Duodenal mucosa (tissue), 2 donors: Measurements from ENCODE around the gene ZBTB5.
"Not testable (repeated sequence)": the region's sequence is repeated elsewhere in the genome, so short reads cannot be mapped to it uniquely, and the experiment has no call there.

Source experiments
- H3K27ac ChIP-seq: one replicate; pipeline ENCODE4 v1.7.0; 2013; ENCODE audit warnings: low read depth, low read length
- H3K27me3 ChIP-seq, 2 donors: one replicate each; pipeline ENCODE4 v1.7.0; 2013; ENCODE audit warnings: low read length in 2 of 2, control low read depth in 1 of 2; ENCODE audit not compliant: insufficient read depth in 2 of 2, control insufficient read depth in 1 of 2
- H3K36me3 ChIP-seq, 2 donors: one replicate each; pipeline ENCODE4 v1.7.0; 2013; ENCODE audit warnings: low read length in 2 of 2, control low read depth in 1 of 2; ENCODE audit not compliant: insufficient read depth in 2 of 2, control insufficient read depth in 1 of 2
- H3K4me1 ChIP-seq, 2 donors: one replicate each; pipeline ENCODE4 v1.7.0; 2013; ENCODE audit warnings: low read length in 2 of 2, control low read depth in 1 of 2; ENCODE audit not compliant: insufficient read depth in 2 of 2, control insufficient read depth in 1 of 2
- H3K4me3 ChIP-seq, 2 donors: one replicate each; pipeline ENCODE4 v1.7.0; 2013; ENCODE audit warnings: low read length in 2 of 2, low read depth in 1 of 2
- H3K9ac ChIP-seq, 2 donors: one replicate each; pipeline ENCODE4 v1.7.0; 2013; ENCODE audit warnings: low read length in 2 of 2, low read depth in 1 of 2
- H3K9me3 ChIP-seq, 2 donors: one replicate each; pipeline ENCODE4 v1.7.0; 2013; ENCODE audit warnings: low read length in 2 of 2, control low read depth in 1 of 2; ENCODE audit not compliant: control insufficient read depth in 1 of 2

The ZBTB5 gene, protein sequence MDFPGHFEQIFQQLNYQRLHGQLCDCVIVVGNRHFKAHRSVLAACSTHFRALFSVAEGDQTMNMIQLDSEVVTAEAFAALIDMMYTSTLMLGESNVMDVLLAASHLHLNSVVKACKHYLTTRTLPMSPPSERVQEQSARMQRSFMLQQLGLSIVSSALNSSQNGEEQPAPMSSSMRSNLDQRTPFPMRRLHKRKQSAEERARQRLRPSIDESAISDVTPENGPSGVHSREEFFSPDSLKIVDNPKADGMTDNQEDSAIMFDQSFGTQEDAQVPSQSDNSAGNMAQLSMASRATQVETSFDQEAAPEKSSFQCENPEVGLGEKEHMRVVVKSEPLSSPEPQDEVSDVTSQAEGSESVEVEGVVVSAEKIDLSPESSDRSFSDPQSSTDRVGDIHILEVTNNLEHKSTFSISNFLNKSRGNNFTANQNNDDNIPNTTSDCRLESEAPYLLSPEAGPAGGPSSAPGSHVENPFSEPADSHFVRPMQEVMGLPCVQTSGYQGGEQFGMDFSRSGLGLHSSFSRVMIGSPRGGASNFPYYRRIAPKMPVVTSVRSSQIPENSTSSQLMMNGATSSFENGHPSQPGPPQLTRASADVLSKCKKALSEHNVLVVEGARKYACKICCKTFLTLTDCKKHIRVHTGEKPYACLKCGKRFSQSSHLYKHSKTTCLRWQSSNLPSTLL

DNA sequence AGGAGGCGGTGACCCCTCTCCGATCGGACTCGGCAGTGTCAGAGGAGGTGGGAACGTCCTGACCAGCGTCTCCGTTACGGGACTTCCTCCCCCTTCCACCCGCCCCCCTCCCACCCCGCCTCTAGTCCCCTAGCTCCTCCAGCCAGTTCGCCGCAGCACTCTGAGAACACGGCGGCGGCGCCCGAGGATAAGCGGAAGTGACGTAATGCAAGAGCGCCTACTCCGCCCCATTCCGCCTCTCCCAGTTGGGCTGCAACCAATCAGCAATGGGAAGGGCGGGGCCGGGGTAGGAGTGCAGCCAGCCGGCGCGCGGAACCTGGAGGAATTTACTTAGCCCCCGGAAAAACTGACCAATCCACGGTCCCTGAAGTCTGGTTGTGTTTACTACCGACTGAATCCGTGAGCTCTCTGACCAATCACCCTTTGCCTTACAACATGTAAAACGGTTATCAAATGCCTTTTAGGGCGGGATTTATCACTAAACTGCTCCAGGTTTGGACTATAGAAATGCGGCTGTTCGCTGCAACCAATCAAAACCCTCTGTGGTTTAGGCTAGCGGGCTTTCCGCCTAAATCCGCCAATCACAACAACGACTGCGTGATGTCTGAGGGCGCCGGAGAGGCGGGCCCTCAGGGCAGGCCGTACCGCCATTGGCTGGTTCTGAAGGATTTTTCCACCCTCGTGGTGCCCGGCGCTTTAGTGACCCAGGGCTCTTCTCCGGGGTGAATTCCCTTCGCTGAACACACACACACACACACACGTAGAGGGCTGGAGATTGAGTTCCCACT is at the start of gene ZBTB5:
Gene ZBTB5 (minus strand): TSS at position 202 of the 788 bp plus-strand sequence. CDS start 22,899 bp downstream, outside the sequence.
- Histone ChIP-seq H3K27me3 (no peaks in the 10 kb centered on the region), H3K4me1 (peaks cover 23 to 27% of the 10 kb centered on the region in 2 donors)

DNA sequence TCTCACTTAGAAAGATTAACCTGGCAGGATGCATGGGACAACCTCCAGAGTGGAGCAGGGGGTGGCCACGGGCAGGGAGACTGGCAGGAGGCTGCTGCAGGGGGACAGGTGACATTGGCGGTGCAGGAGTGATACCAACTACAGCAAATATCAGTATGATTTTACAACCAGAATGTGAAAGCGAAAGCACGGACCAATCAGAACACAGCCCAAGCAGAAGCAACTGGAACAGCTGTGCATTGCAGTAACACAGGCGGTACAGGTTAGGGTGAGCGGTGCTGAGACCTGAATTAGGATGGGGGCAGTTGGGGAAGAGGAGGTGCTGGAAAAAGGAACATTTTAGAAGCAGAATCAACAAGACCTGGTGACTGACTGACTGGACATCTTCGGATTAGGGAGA is 49.7 kb upstream of the ZBTB5 start:
- H3K27me3 ChIP-seq, result no peaks in the 10 kb centered on the region
- no peak overlapping the region for H3K27ac ChIP-seq
- H3K4me3 ChIP-seq, result peak overlapping the region; percentile 58
- no peak overlapping the region for H3K9ac ChIP-seq
- peaks cover 0 to 8% of the 10 kb centered on the region in 2 donors for H3K36me3 ChIP-seq
- no peaks in the 10 kb centered on the region for H3K4me1 ChIP-seq
- H3K9me3 ChIP-seq, result no peaks in the 10 kb centered on the region

More for the DNA sequence above, at the start of gene ZBTB5:
- Histone ChIP-seq H3K36me3 (no peaks in the 10 kb centered on the region), H3K4me3 (peak within 1 kb of the TSS; percentile 91 to 95), H3K9ac (peak within 1 kb of the TSS; percentile 95 to 98), H3K9me3 (no peaks in the 10 kb centered on the region), H3K27ac (peak within 1 kb of the TSS; percentile 99)

- H3K4me3 ChIP-seq, H3K9ac ChIP-seq, H3K27ac ChIP-seq, H3K36me3 ChIP-seq, H3K9me3 ChIP-seq, H3K4me1 ChIP-seq, H3K27me3 ChIP-seq: not testable (repeated sequence)
These were observed 49.2 kb upstream of the ZBTB5 start for GRCh38 chr9:37514415-37514814.

- Histone ChIP-seq H3K4me3 (no peak overlapping the region), H3K9ac (no peak overlapping the region), H3K4me1 (no peaks in the 10 kb centered on the region), H3K27ac (no peak overlapping the region), H3K9me3 (no peaks in the 10 kb centered on the region), H3K36me3 (peaks cover 3 to 6% of the 10 kb centered on the region in 2 donors), H3K27me3 (no peaks in the 10 kb centered on the region)
These were observed 47.2 kb upstream of the ZBTB5 start for GRCh38 chr9:37512437-37512836.

GRCh38 chr9:37511016-37512010 is 46.1 kb upstream of the ZBTB5 start:
- H3K9ac ChIP-seq, result no peak overlapping the region
- H3K27ac ChIP-seq, result no peak overlapping the region
- no peaks in the 10 kb centered on the region for H3K4me1 ChIP-seq
- H3K9me3 ChIP-seq, result no peaks in the 10 kb centered on the region
- H3K36me3 ChIP-seq, result peaks cover 3 to 6% of the 10 kb centered on the region in 2 donors
- H3K4me3 ChIP-seq, result no peak overlapping the region
- no peaks in the 10 kb centered on the region for H3K27me3 ChIP-seq

DNA sequence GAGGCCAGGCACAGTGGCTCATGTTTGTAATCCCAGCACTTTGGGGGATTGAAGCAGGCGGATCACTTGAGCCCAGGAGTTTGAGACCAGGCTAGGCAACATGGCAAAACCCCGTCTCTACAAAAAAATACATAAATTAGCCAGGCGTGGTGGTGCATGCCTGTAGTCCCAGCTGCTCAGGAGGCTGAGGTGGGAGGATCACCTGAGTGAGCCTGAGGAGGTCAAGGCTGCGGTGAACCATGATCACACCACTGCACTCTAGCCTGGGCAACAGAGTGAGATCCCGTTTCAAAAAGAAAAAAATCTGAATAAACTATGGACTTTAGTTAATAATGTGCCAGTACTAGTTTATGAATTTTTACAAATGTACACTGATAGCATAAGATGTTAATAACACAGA is 44.8 kb upstream of the ZBTB5 start:
- not testable (repeated sequence) for H3K4me1 ChIP-seq, H3K9ac ChIP-seq, H3K27me3 ChIP-seq, H3K9me3 ChIP-seq, H3K27ac ChIP-seq, H3K4me3 ChIP-seq, H3K36me3 ChIP-seq

GRCh38 chr9:37509536-37509935 is 44.3 kb upstream of the ZBTB5 start:
- no peak overlapping the region for H3K9ac ChIP-seq
- H3K36me3 ChIP-seq, result peaks cover 6 to 10% of the 10 kb centered on the region in 2 donors
- no peak overlapping the region for H3K4me3 ChIP-seq
- H3K27ac ChIP-seq, result no peak overlapping the region
- H3K9me3 ChIP-seq, result no peaks in the 10 kb centered on the region
- no peaks in the 10 kb centered on the region for H3K27me3 ChIP-seq
- H3K4me1 ChIP-seq, result no peaks in the 10 kb centered on the region

GRCh38 chr9:37508834-37509206 is 43.6 kb upstream of the ZBTB5 start:
- Histone ChIP-seq H3K27me3 (no peaks in the 10 kb centered on the region), H3K4me1 (no peaks in the 10 kb centered on the region), H3K9ac (no peak overlapping the region), H3K4me3 (no peak overlapping the region), H3K36me3 (peaks cover 6 to 14% of the 10 kb centered on the region in 2 donors), H3K9me3 (no peaks in the 10 kb centered on the region), H3K27ac (no peak overlapping the region)

DNA sequence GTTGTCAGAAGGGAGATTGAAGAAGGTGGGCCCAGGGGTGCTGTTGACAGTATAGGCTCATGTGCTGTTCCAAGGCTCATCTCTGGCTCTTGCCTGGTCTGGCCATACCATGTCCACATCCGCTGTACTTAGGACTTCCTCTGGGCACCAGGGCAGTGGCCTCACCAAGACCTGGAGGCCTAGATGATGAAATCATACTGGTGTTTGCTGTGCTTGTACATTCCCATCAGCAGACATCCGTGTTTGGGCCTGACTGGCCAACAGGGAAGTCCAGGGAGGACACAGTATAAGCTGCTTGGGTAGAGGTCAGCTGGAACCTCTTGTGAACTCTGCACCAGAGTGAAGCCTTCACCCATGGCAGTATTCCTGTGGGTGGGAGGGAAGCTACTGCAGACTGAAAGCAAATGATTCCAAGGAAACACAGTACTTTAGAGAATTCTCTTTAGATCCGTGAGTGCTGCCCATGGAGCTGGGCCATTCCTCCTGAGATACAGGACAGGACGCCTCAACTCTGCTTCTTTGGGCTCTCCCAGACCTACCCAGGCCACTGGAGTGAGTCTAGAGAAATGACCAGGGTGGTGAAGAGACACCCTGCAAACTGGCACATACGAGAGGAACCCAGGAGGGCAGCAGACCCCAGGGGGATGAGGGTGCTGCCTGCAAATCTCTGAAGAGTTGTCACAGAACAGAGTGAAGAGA is 43.0 kb upstream of the ZBTB5 start:
- no peak overlapping the region for H3K9ac ChIP-seq
- H3K36me3 ChIP-seq, result peaks cover 6 to 19% of the 10 kb centered on the region in 2 donors
- H3K27ac ChIP-seq, result no peak overlapping the region

More for the DNA sequence above, 43.0 kb upstream of the ZBTB5 start:
- H3K4me3 ChIP-seq, result no peak overlapping the region
- no peaks in the 10 kb centered on the region for H3K4me1 ChIP-seq
- H3K9me3 ChIP-seq, result no peaks in the 10 kb centered on the region
- no peaks in the 10 kb centered on the region for H3K27me3 ChIP-seq
